ENCODE data around the gene LRP5.
"Not testable (repeated sequence)": the region's sequence is repeated elsewhere in the genome, so short reads cannot be mapped to it uniquely, and the experiment has no call there.

LRP5 gene

GRCh38 chr11:68343761-68344256 is 31.4 kb downstream of the LRP5 start:
- TF ChIP-seq CTCF (conservative IDR thresholded peaks at IDR 0.05; ENCODE audit: low read depth, low read length) = no peak
- H3K4me3 ChIP-seq (ENCODE audit: low read depth, low read length) = no peak overlapping the region
- no peak for DNase-seq (ENCODE audit: low read depth)

GRCh38 chr11:68344821-68345220 is 32.4 kb downstream of the LRP5 start:
- DNase-seq (ENCODE audit: low read depth); H3K4me3 ChIP-seq (ENCODE audit: low read depth, low read length): not testable (repeated sequence)

GRCh38 chr11:68345776-68346461 is 33.5 kb downstream of the LRP5 start:
- no peak for DNase-seq (ENCODE audit: low read depth)
- TF ChIP-seq CTCF (conservative IDR thresholded peaks at IDR 0.05; ENCODE audit: low read depth, low read length) = no peak

GRCh38 chr11:68346462-68346790 is 34.0 kb downstream of the LRP5 start:
- no peak overlapping the region for H3K4me3 ChIP-seq (ENCODE audit: low read depth, low read length)
- no peak for TF ChIP-seq CTCF (conservative IDR thresholded peaks at IDR 0.05; ENCODE audit: low read depth, low read length)
- no peak for DNase-seq (ENCODE audit: low read depth)

More at GRCh38 chr11:68345776-68346461, 33.5 kb downstream of the LRP5 start:
- H3K4me3 ChIP-seq (ENCODE audit: low read depth, low read length) = no peak overlapping the region

GRCh38 chr11:68347345-68347744 is 35.0 kb downstream of the LRP5 start:
- DNase-seq (ENCODE audit: low read depth) = no peak
- H3K4me3 ChIP-seq (ENCODE audit: low read depth, low read length) = no peak overlapping the region
- TF ChIP-seq CTCF (conservative IDR thresholded peaks at IDR 0.05; ENCODE audit: low read depth, low read length) = no peak

GRCh38 chr11:68347841-68348240 is 35.5 kb downstream of the LRP5 start:
- no peak overlapping the region for H3K4me3 ChIP-seq (ENCODE audit: low read depth, low read length)
- DNase-seq (ENCODE audit: low read depth) = no peak
- no peak for TF ChIP-seq CTCF (conservative IDR thresholded peaks at IDR 0.05; ENCODE audit: low read depth, low read length)

- TF ChIP-seq CTCF (conservative IDR thresholded peaks at IDR 0.05; ENCODE audit: low read depth, low read length) = no peak
- DNase-seq (ENCODE audit: low read depth) = no peak
Observed at GRCh38 chr11:68349461-68350249, 37.3 kb downstream of the LRP5 start.

More at GRCh38 chr11:68349461-68350249, 37.3 kb downstream of the LRP5 start:
- H3K4me3 ChIP-seq (ENCODE audit: low read depth, low read length) = no peak overlapping the region

Data from choroid plexus epithelial cell (primary cell).